HL-60/S4 treated with retinoic acid at 250 ng/mL for 4 days and 3 days (cell line): ENCODE measurements around the gene BIRC7.

Experiments
- in situ Hi-C: fragments of 300-500 bp; cut with MboI; formaldehyde crosslinking; loops from 2 replicates; pipeline ENCODE4 v1.7.0; 2022; ENCODE audit warnings: low sequenced_read_pairs

Gene BIRC7

GRCh38 chr20:63235399-63235983 is at the start of gene BIRC7:
TSS of gene BIRC7 (plus strand) at chr20:63235905. CDS start at chr20:63236097, 192 bp downstream.
- in situ Hi-C loops, result no loop called here

- in situ Hi-C loops, result no loop called here
Observed at GRCh38 chr20:63186084-63186483, 49.6 kb upstream of the BIRC7 start.

- in situ Hi-C loops, result no loop called here
Observed at GRCh38 chr20:63186528-63187316, 49.0 kb upstream of the BIRC7 start.

GRCh38 chr20:63187338-63188158 is 48.2 kb upstream of the BIRC7 start:
- in situ Hi-C loops, result no loop called here

GRCh38 chr20:63188159-63188442 is 47.6 kb upstream of the BIRC7 start:
- in situ Hi-C loops, result no loop called here

- in situ Hi-C loops, result no loop called here
Observed at GRCh38 chr20:63188641-63189321, 46.9 kb upstream of the BIRC7 start.

GRCh38 chr20:63189322-63189642 is 46.4 kb upstream of the BIRC7 start:
- in situ Hi-C loops, result no loop called here

GRCh38 chr20:63189846-63190559 is 45.7 kb upstream of the BIRC7 start:
- in situ Hi-C loops, result no loop called here

- in situ Hi-C loops, result no loop called here
Observed at GRCh38 chr20:63190828-63191227, 44.9 kb upstream of the BIRC7 start.

- in situ Hi-C loops, result no loop called here
Observed at GRCh38 chr20:63191400-63191799, 44.3 kb upstream of the BIRC7 start.

- in situ Hi-C loops, result no loop called here
Observed at GRCh38 chr20:63192721-63193120, 43.0 kb upstream of the BIRC7 start.

- in situ Hi-C loops, result no loop called here
Observed at GRCh38 chr20:63194007-63194796, 41.5 kb upstream of the BIRC7 start.

- in situ Hi-C loops, result no loop called here
Observed at GRCh38 chr20:63194797-63195173, 40.9 kb upstream of the BIRC7 start.

- in situ Hi-C loops, result no loop called here
Observed at GRCh38 chr20:63196768-63197470, 38.8 kb upstream of the BIRC7 start.

GRCh38 chr20:63198606-63199005 is 37.1 kb upstream of the BIRC7 start:
- in situ Hi-C loops, result no loop called here

GRCh38 chr20:63202021-63202420 is 33.7 kb upstream of the BIRC7 start:
- in situ Hi-C loops, result no loop called here

GRCh38 chr20:63202811-63203526 is 32.7 kb upstream of the BIRC7 start:
- in situ Hi-C loops, result no loop called here

- in situ Hi-C loops, result no loop called here
Observed at GRCh38 chr20:63204362-63204761, 31.3 kb upstream of the BIRC7 start.

GRCh38 chr20:63205896-63206295 is 29.8 kb upstream of the BIRC7 start:
- in situ Hi-C loops, result no loop called here
